HG03378 (cell line): ENCODE results near the gene ZNF600.
A peak's percentile ranks its signal among the peaks of the same experiment; 100 is the strongest.
"Not testable (repeated sequence)": the region's sequence is repeated elsewhere in the genome, so short reads cannot be mapped to it uniquely, and the experiment has no call there.

ENCODE experiments used
- ATAC-seq: cut with Tn5 transposase; IDR thresholded peaks from one replicate; pipeline ENCODE4 v1.9.1; 2021; ENCODE audit warnings: mild to moderate bottlenecking, moderate library complexity; ENCODE audit not compliant: unreplicated experiment

ZNF600 gene

GRCh38 chr19:52742516-52742915 lies 44.1 kb downstream of the ZNF600 start:
- no peak for ATAC-seq

GRCh38 chr19:52741951-52742485 lies 44.6 kb downstream of the ZNF600 start:
- no peak for ATAC-seq

GRCh38 chr19:52741371-52741770 lies 45.2 kb downstream of the ZNF600 start:
- ATAC-seq = not testable (repeated sequence)

DNA sequence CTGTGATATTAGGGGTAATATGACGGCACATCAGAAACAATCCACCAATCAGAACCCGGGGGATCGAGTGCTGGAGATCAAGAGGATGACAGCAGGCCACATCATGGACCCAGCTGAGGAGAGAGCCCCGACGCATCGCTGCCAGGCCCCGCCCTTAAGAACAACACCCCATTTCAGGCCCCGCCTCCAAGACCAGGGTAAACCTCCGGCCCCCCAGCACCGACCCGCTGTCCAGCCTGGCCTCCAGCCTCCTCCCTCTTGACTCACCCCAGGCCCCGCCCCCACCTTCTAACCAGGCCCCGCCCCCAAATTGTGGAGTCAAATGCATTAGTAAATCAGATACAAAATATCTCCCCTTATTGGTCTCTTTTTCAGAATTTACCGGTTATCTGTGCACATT lies 47.0 kb downstream of the ZNF600 start:
- ATAC-seq = no peak

- no peak for ATAC-seq
Observed at GRCh38 chr19:52735734-52736133, 50.9 kb downstream of the ZNF600 start.

DNA sequence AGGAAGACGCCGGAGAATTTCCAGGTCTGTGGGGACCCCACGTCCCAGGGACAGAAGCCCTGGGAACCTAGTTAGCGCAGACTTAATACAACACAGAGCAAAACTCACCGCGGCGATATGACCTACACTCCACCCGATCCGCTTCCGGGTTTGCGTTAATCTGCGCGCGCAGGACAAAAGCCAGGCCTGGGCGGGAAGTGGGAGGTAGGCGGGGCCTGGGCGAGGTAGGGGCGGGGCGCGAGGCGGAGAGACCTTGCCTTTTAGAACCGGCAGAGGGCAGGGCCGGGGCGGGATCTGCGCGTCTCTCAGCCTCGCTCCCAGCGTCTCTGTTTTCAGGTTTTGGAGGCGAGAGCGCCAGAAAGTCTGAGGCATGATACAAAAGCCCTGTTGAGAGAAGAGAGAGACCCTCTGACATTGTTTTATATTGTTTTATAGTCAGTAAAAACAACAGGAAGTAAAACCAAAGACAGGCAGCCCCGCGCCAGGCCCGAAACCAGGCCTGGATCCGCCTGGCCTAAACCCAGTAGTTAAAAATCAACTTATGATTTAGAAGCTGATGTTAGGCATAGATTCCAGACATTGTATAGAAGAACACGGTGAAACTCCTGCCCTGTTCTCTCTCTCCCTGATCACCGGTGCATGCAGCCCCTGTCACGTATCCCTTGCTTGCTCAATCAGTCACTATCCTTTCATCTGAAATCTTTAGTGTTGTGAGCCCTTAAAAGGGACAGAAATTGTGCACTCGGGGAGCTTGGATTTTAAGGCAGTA lies 51.5 kb downstream of the ZNF600 start, which contains the start of gene ZNF611:
ZNF611 (minus strand) TSS at position 152 of the 769 bp plus-strand sequence. CDS start 19,150 bp downstream, outside the sequence.
- ATAC-seq = peak; percentile 72

GRCh38 chr19:52734331-52734892 lies 52.2 kb downstream of the ZNF600 start:
- ATAC-seq = peak; percentile 25

GRCh38 chr19:52726051-52726450 lies 60.5 kb downstream of the ZNF600 start:
- ATAC-seq = not testable (repeated sequence)

- ATAC-seq = no peak
Observed at GRCh38 chr19:52725528-52725961, 61.0 kb downstream of the ZNF600 start.

DNA sequence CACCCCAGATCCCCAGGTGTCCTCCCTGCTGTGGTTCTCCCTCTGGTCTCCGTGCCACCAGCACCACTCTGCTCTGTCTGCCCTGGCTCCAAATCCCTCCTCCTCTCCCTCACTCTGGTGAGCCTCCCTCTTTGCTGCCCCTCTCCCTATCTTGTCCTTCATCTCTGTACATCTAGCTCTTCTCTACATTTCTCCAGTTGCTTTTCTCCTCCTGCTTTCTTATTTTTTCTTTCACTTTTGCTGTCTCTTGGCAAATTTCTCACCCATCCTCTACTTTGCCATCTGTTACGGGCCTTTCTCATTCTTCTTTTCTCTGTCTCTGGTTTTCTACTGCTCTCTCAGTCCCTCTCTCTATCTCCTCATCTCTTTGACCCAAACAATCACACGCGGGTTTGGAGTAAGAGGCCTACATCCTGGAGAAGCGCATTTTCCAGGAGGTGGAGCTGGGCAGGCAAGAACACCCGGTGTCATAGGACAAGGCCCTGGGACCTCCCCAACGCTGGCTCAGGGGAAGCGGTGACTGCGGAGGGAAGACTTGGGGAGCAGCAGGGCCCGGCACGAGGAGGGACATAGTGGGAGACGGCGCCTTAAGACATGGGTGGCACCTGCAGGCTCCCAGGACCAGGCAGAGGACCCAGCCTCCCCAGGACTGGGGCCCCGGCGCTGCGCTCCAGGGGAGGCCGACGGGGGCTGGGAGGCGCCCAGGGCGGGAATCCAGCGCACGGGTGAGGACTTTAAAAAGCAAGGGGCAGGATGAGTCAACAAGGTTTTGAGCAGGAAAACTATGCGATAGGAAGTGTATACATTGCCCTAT lies 61.7 kb downstream of the ZNF600 start:
- no peak for ATAC-seq

- ATAC-seq = not testable (repeated sequence)
Observed at GRCh38 chr19:52723907-52724598, 62.5 kb downstream of the ZNF600 start.

GRCh38 chr19:52722062-52723003 lies 64.3 kb downstream of the ZNF600 start:
- no peak for ATAC-seq

DNA sequence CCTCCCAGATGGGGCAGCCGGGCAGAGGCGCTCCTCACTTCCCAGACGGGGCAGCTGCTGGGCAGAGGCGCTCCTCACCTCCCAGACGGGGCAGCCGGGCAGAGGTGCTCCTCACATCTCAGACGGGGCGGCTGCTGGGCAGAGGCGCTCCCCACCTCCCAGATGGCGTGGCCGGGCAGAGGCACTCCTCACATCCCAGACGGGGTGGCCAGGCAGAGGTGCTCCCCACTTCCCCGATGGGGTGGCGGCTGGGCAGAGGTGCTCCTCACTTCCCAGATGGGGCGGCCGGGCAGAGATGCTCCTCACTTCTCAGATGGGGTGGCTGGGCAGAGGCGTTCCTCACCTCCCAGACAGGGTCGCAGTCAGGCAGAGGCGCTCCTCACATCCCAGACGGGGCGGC lies 66.0 kb downstream of the ZNF600 start:
- not testable (repeated sequence) for ATAC-seq

- ATAC-seq = no peak
Observed at GRCh38 chr19:52716522-52716921, 70.1 kb downstream of the ZNF600 start.

- ATAC-seq = not testable (repeated sequence)
Observed at GRCh38 chr19:52715902-52716301, 70.7 kb downstream of the ZNF600 start.

- ATAC-seq = not testable (repeated sequence)
Observed at GRCh38 chr19:52715330-52715729, 71.3 kb downstream of the ZNF600 start.
